Upper lobe of right lung (tissue), 1 donor: ENCODE results near the gene AMACR. TPM values are rescaled to one million over a fixed set of nuclear protein-coding genes. Genes with fewer than 3 reads are reported as not detected.

Source experiments
- ATAC-seq: fragments of 200-7000 bp; cut with Tn5 transposase; one replicate; pipeline ENCODE4 v1.9.1; 2020; ENCODE audit warnings: mild to moderate bottlenecking, moderate library complexity
- DNase-seq: peaks from one replicate; pipeline ENCODE4 v3.0.0-alpha.2; 2020
- H3K27ac ChIP-seq: fragments of 200-600 bp; one replicate; pipeline ENCODE4 v1.8.0; 2022
- H3K27me3 ChIP-seq: fragments of 200-600 bp; one replicate; pipeline ENCODE4 v1.8.0; 2022; ENCODE audit warnings: mild to moderate bottlenecking
- H3K36me3 ChIP-seq: fragments of 200-600 bp; one replicate; pipeline ENCODE4 v1.8.0; 2022
- H3K4me1 ChIP-seq: fragments of 200-600 bp; one replicate; pipeline ENCODE4 v1.8.0; 2022
- H3K4me3 ChIP-seq: fragments of 200-600 bp; one replicate; pipeline ENCODE4 v1.8.0; 2022; ENCODE audit warnings: mild to moderate bottlenecking
- H3K9me3 ChIP-seq: fragments of 200-600 bp; one replicate; pipeline ENCODE4 v1.8.0; 2022
- intact Hi-C: fragments of 100-400 bp; cut with DNase I; formaldehyde crosslinking; loops from one replicate; pipeline ENCODE4 v1.11.0; 2022
- total RNA-seq: library from RNA; stranded (reverse); fragmentation: NEBNext Ultra II Directional; extraction: Animal tissue kit (Norgen Biotek cat#: 25700); gene quantifications from one replicate; pipeline ENCODE4 v1.2.1, GENCODE V29; 2021
- TF ChIP-seq, protein P1 (sequence below): fragments of 200-600 bp; IDR thresholded peaks from one replicate; pipeline ENCODE4 v1.8.0; 2022; ENCODE audit warnings: antibody characterized with exemption
- donor health status: DM: no; HTN: yes; CAD: no; lungs with severe emphysema.

Gene AMACR
- total RNA-seq, 1 donor from 2014 or later, result 9.1 TPM

DNA sequence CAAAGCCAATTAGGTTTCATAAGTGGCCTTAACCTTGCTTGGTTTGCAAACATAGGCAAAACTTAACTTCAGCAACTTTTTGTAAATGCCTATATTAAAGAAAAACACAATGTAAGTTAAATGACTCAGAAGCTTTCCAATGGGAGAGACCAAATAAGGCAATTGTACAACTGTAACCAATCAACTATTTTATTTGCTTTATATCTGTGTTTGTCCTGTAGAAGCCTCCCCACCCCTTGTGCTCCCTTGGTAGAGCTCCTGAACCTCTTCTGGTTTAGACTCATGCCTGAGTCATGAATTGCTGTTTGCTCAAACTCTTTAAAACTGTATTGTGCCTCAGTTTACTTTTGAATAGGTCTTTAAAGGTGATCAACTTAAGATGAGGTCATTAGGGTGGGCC, 38.1 kb upstream of the AMACR start:
- intact Hi-C loops, result no loop called here
- Histone ChIP-seq H3K4me3 (no peak overlapping the region), H3K9me3 (no peaks in the 10 kb centered on the region), H3K36me3 (no peaks in the 10 kb centered on the region), H3K27ac (no peak overlapping the region), H3K27me3 (no peaks in the 10 kb centered on the region), H3K4me1 (peaks cover 15% of the 10 kb centered on the region)
- TF ChIP-seq, protein P1, sequence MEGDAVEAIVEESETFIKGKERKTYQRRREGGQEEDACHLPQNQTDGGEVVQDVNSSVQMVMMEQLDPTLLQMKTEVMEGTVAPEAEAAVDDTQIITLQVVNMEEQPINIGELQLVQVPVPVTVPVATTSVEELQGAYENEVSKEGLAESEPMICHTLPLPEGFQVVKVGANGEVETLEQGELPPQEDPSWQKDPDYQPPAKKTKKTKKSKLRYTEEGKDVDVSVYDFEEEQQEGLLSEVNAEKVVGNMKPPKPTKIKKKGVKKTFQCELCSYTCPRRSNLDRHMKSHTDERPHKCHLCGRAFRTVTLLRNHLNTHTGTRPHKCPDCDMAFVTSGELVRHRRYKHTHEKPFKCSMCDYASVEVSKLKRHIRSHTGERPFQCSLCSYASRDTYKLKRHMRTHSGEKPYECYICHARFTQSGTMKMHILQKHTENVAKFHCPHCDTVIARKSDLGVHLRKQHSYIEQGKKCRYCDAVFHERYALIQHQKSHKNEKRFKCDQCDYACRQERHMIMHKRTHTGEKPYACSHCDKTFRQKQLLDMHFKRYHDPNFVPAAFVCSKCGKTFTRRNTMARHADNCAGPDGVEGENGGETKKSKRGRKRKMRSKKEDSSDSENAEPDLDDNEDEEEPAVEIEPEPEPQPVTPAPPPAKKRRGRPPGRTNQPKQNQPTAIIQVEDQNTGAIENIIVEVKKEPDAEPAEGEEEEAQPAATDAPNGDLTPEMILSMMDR, result no peak
- no peak for DNase-seq
- ATAC-seq, result no peak

DNA sequence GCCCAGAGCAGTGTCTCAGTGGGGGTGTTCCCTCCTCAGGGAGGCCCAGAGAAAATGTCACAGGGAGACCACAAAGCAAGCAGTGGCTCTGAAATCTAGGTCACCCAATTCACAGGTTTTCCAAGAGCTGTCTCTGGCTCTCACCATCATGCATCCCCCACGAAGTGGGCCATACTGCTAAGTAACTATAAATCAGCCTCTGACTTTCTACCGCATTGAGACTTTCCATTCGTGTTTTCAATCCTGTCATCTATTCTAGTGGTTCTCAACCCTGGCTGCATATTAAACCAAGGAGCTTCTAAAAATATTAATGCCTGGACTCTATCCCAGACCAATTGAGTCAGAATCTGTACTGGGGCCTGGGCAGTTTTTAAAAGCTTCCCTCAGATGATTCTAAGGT, 37.2 kb upstream of the AMACR start:
- intact Hi-C loops, result no loop called here
- no peaks in the 10 kb centered on the region for H3K27me3 ChIP-seq
- peaks cover 15% of the 10 kb centered on the region for H3K4me1 ChIP-seq
- no peak overlapping the region for H3K27ac ChIP-seq
- TF ChIP-seq, protein P1, result no peak
- no peak for DNase-seq
- no peak for ATAC-seq
- no peaks in the 10 kb centered on the region for H3K36me3 ChIP-seq
- no peak overlapping the region for H3K4me3 ChIP-seq
- no peaks in the 10 kb centered on the region for H3K9me3 ChIP-seq

DNA sequence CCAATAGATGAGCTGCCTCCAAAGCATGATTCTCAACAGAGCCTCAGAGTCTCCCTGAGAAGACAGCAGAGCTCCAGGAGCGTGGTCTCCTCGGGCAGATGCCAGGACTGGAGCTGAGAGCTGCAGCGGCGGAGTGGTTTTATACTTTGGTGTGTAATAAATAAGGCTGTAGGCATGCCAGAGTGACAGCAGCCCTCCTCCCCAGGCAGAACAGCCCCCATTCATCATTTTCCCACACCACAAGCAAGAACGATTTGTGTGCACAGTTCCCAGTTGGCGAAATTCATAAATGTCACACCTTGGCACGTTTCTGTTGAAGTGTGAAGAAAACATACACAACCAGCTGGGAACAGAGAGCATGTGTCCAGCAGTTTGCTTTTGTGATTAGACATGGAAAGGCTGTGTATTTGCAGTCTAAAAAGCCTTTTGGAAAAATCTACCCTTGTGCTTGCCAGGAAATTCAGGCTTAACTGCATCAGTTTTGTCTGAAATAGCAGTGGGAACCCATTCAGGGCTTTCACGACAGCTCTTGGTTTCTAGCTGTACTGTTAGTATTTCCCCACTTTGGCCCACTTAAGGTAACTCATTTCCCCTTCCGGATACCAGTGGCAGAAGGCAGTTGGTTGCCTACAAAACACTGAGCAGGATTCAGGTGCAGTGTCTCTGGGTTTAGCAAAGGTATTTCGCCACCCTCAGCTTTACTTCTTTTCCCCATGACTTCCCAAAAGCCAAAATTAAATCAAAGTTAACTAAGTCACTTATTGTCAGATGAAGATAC, 35.4 kb upstream of the AMACR start, which contains the start of gene C1QTNF3:
Gene C1QTNF3 (minus strand): TSS at position 115 of the 778 bp plus-strand sequence. CDS start 88 bp downstream, at position 27.
- TF ChIP-seq, protein P1, result no peak
- H3K4me1 ChIP-seq, result peaks cover 15% of the 10 kb centered on the region
- H3K27me3 ChIP-seq, result no peaks in the 10 kb centered on the region
- intact Hi-C loops, result no loop called here
- H3K36me3 ChIP-seq, result no peaks in the 10 kb centered on the region
- no peak within 1 kb of the TSS for H3K27ac ChIP-seq
- no peak within 1 kb of the TSS for H3K4me3 ChIP-seq
- H3K9me3 ChIP-seq, result no peaks in the 10 kb centered on the region
- peak; percentile 51 for ATAC-seq
- no peak for DNase-seq

DNA sequence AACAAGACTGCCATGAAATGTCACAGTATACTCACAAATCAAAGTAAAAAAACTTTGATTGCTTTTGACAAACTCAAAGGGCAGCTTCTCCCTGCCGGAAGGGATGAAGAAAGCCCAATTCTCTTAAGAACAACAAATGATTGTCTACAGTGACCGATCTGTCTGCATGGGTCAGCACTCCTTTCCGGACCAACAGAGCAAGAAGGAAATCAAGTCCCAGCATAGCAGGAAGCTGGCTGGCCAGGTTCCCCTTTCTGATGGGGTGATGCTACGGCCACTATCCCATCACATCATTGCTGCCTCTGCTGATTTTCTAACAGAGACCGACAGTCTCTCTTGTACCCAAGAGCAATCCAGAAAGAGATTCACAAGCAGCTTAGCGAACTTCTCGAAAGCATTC, 34.5 kb upstream of the AMACR start:
- ATAC-seq (peak; percentile 62), DNase-seq (no peak)
- Histone ChIP-seq H3K4me3 (no peak overlapping the region), H3K4me1 (peaks cover 15% of the 10 kb centered on the region), H3K27ac (no peak overlapping the region), H3K27me3 (no peaks in the 10 kb centered on the region), H3K9me3 (no peaks in the 10 kb centered on the region), H3K36me3 (no peaks in the 10 kb centered on the region)
- TF ChIP-seq, protein P1, result no peak
- intact Hi-C loops, result no loop called here

DNA sequence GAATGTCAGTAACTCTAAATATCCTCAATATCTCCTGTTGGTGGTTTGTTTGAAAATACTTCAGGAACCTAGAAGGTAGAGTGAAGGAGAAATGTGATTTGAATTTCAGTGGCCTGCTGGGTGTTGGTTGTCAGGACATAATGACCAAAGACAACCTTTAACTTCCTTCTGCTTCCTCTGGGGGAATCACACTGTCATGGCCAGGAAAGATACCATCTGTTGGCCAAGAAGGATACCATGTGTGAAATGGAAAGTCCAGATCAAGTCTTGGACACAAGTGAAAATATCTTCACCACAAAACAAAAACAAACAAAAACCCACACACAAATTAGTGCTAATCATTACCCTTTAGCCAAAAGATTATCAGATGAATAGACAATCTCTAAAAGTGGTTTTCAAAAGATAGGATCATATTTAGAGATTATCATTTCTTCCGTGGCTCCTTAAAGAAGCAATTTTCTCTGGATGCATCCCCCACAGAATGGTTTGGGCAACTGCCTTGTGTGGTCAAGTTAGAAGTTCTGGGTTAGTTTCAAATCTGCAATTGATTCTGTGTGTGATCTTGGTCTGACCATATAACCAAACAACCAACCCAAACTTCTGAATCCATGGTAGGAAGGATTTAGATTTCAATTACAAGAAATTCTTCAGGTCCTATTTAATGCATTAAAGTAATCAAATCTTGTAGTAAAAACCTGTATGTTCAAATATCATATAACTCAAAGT, 33.6 kb upstream of the AMACR start:
- no peaks in the 10 kb centered on the region for H3K36me3 ChIP-seq
- no peaks in the 10 kb centered on the region for H3K27me3 ChIP-seq
- TF ChIP-seq, protein P1, result no peak
- H3K9me3 ChIP-seq, result no peaks in the 10 kb centered on the region
- peaks cover 15% of the 10 kb centered on the region for H3K4me1 ChIP-seq
- no peak for DNase-seq
- H3K27ac ChIP-seq, result no peak overlapping the region
- ATAC-seq, result no peak
- intact Hi-C loops, result no loop called here
- no peak overlapping the region for H3K4me3 ChIP-seq
